HL-60 (cell line): Measurements from ENCODE around the gene FARS2.

ENCODE experiments used
- DNase-seq, 2 experiments: peaks; one replicate each; pipeline ENCODE4 v3.0.0-alpha.2; 2010 to 2020; ENCODE audit warnings: low read depth in 1 of 2, low spot score in 1 of 2
- H3K27ac ChIP-seq: fragments of 250-450 bp; sonication (Bioruptor Pico); replicated peaks from 2 replicates; pipeline ENCODE4 v1.5.1; 2020; ENCODE audit warnings: mild to moderate bottlenecking, moderate library complexity
- H3K27me3 ChIP-seq: fragments of 250-450 bp; sonication (Bioruptor Pico); 2 replicates; pipeline ENCODE4 v1.5.1; 2021; ENCODE audit warnings: mild to moderate bottlenecking, moderate library complexity; ENCODE audit not compliant: insufficient read depth, poor library complexity, severe bottlenecking
- H3K4me3 ChIP-seq: replicated peaks from 2 replicates; pipeline ENCODE4 v1.5.1; 2011; ENCODE audit warnings: mild to moderate bottlenecking, control low read depth, low read length; ENCODE audit not compliant: insufficient read depth
- GABPA ChIP-seq: IDR thresholded peaks from 2 replicates; pipeline ENCODE4 v1.6.1; 2012; ENCODE audit warnings: low read depth
- POLR2AphosphoS5 ChIP-seq: IDR thresholded peaks from 2 replicates; pipeline ENCODE4 v1.6.1; 2012; ENCODE audit warnings: low read depth
- SPI1 ChIP-seq: IDR thresholded peaks from 2 replicates; pipeline ENCODE4 v1.6.1; 2012; ENCODE audit warnings: low read depth, mild to moderate bottlenecking, borderline replicate concordance
- TF ChIP-seq, protein P1 (sequence below): IDR thresholded peaks from one replicate; pipeline ENCODE4 v1.5.1; 2011; ENCODE audit warnings: low read length, control low read depth, inconsistent platforms; ENCODE audit not compliant: insufficient read depth
- TF ChIP-seq, protein P2 (sequence below): IDR thresholded peaks from 2 replicates; pipeline ENCODE4 v1.6.1; 2012; ENCODE audit warnings: low read depth; ENCODE audit not compliant: insufficient replicate concordance

FARS2 gene

DNA sequence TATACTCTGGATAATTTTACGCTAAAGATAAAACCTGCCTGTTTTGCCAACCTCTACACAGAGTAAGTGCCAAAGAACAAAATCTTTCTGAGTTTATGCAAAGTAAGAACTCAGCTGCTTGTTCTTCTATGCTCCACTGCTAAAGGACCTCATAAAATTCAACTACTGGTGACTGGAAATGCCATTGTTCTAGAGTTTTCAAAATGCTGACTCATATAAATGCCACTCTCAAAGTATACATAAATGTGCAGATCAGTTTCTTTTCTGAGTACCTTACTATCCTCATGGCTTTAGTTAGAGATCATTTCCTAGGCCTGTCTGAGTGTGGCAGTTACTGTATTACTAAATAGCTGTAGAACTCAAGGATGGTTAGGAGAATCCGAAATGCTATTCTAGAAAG, 46.2 kb upstream of the FARS2 start:
- no peak for DNase-seq
- Histone ChIP-seq H3K27ac (no peak overlapping the region), H3K27me3 (no peaks in the 10 kb centered on the region), H3K4me3 (no peak overlapping the region)
- TF ChIP-seq SPI1 (no peak), GABPA (no peak), POLR2AphosphoS5 (no peak)
- TF ChIP-seq, protein P1, sequence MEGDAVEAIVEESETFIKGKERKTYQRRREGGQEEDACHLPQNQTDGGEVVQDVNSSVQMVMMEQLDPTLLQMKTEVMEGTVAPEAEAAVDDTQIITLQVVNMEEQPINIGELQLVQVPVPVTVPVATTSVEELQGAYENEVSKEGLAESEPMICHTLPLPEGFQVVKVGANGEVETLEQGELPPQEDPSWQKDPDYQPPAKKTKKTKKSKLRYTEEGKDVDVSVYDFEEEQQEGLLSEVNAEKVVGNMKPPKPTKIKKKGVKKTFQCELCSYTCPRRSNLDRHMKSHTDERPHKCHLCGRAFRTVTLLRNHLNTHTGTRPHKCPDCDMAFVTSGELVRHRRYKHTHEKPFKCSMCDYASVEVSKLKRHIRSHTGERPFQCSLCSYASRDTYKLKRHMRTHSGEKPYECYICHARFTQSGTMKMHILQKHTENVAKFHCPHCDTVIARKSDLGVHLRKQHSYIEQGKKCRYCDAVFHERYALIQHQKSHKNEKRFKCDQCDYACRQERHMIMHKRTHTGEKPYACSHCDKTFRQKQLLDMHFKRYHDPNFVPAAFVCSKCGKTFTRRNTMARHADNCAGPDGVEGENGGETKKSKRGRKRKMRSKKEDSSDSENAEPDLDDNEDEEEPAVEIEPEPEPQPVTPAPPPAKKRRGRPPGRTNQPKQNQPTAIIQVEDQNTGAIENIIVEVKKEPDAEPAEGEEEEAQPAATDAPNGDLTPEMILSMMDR: no peak
- TF ChIP-seq, protein P2, sequence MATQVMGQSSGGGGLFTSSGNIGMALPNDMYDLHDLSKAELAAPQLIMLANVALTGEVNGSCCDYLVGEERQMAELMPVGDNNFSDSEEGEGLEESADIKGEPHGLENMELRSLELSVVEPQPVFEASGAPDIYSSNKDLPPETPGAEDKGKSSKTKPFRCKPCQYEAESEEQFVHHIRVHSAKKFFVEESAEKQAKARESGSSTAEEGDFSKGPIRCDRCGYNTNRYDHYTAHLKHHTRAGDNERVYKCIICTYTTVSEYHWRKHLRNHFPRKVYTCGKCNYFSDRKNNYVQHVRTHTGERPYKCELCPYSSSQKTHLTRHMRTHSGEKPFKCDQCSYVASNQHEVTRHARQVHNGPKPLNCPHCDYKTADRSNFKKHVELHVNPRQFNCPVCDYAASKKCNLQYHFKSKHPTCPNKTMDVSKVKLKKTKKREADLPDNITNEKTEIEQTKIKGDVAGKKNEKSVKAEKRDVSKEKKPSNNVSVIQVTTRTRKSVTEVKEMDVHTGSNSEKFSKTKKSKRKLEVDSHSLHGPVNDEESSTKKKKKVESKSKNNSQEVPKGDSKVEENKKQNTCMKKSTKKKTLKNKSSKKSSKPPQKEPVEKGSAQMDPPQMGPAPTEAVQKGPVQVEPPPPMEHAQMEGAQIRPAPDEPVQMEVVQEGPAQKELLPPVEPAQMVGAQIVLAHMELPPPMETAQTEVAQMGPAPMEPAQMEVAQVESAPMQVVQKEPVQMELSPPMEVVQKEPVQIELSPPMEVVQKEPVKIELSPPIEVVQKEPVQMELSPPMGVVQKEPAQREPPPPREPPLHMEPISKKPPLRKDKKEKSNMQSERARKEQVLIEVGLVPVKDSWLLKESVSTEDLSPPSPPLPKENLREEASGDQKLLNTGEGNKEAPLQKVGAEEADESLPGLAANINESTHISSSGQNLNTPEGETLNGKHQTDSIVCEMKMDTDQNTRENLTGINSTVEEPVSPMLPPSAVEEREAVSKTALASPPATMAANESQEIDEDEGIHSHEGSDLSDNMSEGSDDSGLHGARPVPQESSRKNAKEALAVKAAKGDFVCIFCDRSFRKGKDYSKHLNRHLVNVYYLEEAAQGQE: no peak

DNA sequence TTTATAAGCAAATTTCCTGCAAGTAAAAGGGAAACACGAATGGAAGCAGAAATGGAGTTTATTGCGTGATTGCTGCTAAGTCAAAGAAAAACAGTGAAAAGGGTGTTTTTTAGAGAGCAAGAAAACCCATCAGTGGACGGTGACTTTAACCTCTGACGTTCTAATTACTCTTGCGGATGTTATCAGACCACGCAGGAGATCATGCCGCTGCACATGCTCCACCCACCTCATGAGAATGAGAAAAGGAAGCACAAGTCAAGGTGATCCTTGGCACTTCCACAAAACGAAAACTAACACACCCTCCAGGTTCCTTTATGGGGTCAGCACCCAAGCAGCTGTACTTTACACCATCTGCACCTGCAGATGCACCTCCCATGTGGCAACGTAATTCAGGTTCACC, 45.5 kb upstream of the FARS2 start:
- Histone ChIP-seq H3K27ac (no peak overlapping the region), H3K27me3 (no peaks in the 10 kb centered on the region), H3K4me3 (no peak overlapping the region)
- no peak for DNase-seq
- TF ChIP-seq SPI1 (no peak), POLR2AphosphoS5 (no peak), GABPA (no peak)
- TF ChIP-seq, protein P1: no peak
- TF ChIP-seq, protein P2: no peak

DNA sequence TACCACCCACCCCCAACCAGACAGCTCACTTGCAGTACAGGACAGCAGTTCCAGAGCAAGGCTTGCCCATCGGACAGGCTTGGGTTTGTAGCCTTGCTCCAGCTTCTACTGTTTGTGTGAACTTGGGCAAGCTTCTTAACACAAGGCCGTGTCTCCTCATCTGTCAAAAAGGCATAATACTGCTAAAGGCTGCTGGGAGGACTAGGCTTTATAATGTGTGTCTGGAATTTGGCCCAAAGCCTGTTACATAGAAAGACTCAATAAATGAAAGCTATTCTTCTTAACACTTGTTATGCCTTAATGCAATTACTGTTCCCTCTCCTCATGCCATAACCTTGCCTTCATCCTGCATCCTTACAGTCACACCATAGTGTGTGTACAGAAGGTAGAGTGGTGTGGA, 44.0 kb upstream of the FARS2 start:
- Histone ChIP-seq H3K4me3 (no peak overlapping the region), H3K27me3 (no peaks in the 10 kb centered on the region), H3K27ac (no peak overlapping the region)
- no peak for DNase-seq
- TF ChIP-seq GABPA: no peak

DNA sequence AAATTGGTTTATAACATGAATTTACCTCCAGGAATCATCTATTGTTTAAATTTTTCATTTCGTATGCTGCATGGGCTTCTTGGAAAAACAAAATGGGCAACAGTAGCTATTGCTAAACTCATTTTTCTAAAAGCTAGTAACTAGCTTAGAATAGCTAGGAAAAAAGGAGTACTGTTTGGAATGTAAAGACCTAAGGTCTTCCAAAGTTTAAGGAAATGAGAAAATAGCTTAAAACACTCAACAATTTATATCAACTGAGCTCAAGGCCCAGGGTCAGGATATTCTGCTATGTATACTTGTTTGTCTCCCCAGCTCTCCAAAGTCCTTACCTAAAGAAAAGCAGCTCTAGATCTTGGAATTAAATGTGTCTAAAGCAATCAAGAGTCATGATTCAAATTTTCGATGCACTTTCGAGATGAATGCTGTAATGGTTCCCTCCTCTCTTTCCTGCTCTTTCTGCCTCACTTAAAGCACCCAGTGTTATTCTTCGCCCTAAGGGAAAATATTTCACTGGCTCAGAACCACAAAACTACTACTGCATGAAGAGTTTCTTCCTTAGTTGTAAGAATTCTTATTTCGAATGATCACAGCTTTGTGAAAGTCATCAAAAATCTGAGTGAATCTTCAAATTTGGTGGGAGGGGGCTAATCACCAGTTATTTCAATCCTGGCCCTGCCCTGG, 42.2 kb upstream of the FARS2 start:
- Histone ChIP-seq H3K4me3 (no peak overlapping the region), H3K27ac (no peak overlapping the region), H3K27me3 (no peaks in the 10 kb centered on the region)
- no peak for DNase-seq
- TF ChIP-seq GABPA (no peak), SPI1 (no peak), POLR2AphosphoS5 (no peak)
- TF ChIP-seq, protein P1: no peak
- TF ChIP-seq, protein P2: no peak
